GM19395 (cell line): ENCODE data around the gene TAS2R38.
"Not testable (repeated sequence)": the region's sequence is repeated elsewhere in the genome, so short reads cannot be mapped to it uniquely, and the experiment has no call there.

Experiments
- ATAC-seq: cut with Tn5 transposase; IDR thresholded peaks from one replicate; pipeline ENCODE4 v1.9.1; 2021; ENCODE audit warnings: mild to moderate bottlenecking, moderate library complexity; ENCODE audit not compliant: unreplicated experiment

The TAS2R38 gene

GRCh38 chr7:141973673-141974072 lies at the start of gene TAS2R38:
Gene TAS2R38 (minus strand): TSS chr7:141973773. CDS start chr7:141973689, 84 bp downstream.
- no peak for ATAC-seq

- no peak for ATAC-seq
These were observed 44.6 kb upstream of the TAS2R38 start for GRCh38 chr7:142018154-142018553.

- no peak for ATAC-seq
These were observed 43.9 kb upstream of the TAS2R38 start for GRCh38 chr7:142017451-142017850.

GRCh38 chr7:142012825-142013511 lies 39.4 kb upstream of the TAS2R38 start:
- ATAC-seq, result no peak

- no peak for ATAC-seq
These were observed 37.5 kb upstream of the TAS2R38 start for GRCh38 chr7:142010952-142011548.

GRCh38 chr7:142009187-142009586 lies 35.6 kb upstream of the TAS2R38 start:
- no peak for ATAC-seq

- ATAC-seq, result no peak
These were observed 33.0 kb upstream of the TAS2R38 start for GRCh38 chr7:142006577-142006976.

GRCh38 chr7:142002179-142002578 lies 28.6 kb upstream of the TAS2R38 start:
- no peak for ATAC-seq

GRCh38 chr7:142001163-142001874 lies 27.7 kb upstream of the TAS2R38 start:
- ATAC-seq, result no peak

- ATAC-seq, result no peak
These were observed 26.7 kb upstream of the TAS2R38 start for GRCh38 chr7:142000244-142000643.

- ATAC-seq, result no peak
These were observed 25.6 kb upstream of the TAS2R38 start for GRCh38 chr7:141999058-141999623.

GRCh38 chr7:141993354-141993753 lies 19.8 kb upstream of the TAS2R38 start:
- ATAC-seq, result no peak

- no peak for ATAC-seq
These were observed 19.1 kb upstream of the TAS2R38 start for GRCh38 chr7:141992688-141993087.

GRCh38 chr7:141992156-141992555 lies 18.6 kb upstream of the TAS2R38 start:
- ATAC-seq, result no peak

- ATAC-seq, result no peak
These were observed 17.6 kb upstream of the TAS2R38 start for GRCh38 chr7:141991140-141991539.

GRCh38 chr7:141990011-141990725 lies 16.6 kb upstream of the TAS2R38 start:
- ATAC-seq, result no peak

- ATAC-seq, result not testable (repeated sequence)
These were observed 14.2 kb upstream of the TAS2R38 start for GRCh38 chr7:141987803-141988202.

GRCh38 chr7:141986923-141987322 lies 13.3 kb upstream of the TAS2R38 start:
- no peak for ATAC-seq

- ATAC-seq, result not testable (repeated sequence)
These were observed 12.4 kb upstream of the TAS2R38 start for GRCh38 chr7:141985926-141986325.

GRCh38 chr7:141979568-141979967 lies 6.0 kb upstream of the TAS2R38 start:
- ATAC-seq, result no peak

- ATAC-seq, result no peak
These were observed 4.8 kb upstream of the TAS2R38 start for GRCh38 chr7:141978351-141978750.
